Activated T-helper 1 cell treated with anti-CD3 and anti-CD28 coated beads, Interleukin-12 subunit alpha, Interleukin-12 subunit beta, Interleukin-2, Interleukin-4 antibody, amounts not matched to agents 30 ng/mL and 10 ng/mL and 1 ng/mL, durations not matched to agents 14 hours and 24 hours and 36 hours (primary cell): Measurements from ENCODE around the gene CSTB. TPM values are rescaled to one million over a fixed set of nuclear protein-coding genes. Genes with fewer than 3 reads are reported as not detected.

Experiments
- DNase-seq: peaks from one replicate; pipeline ENCODE4 v3.0.0; 2021; ENCODE audit warnings: low spot score
- H3K27ac Mint-ChIP-seq: one replicate; pipeline ENCODE4 v1.8.0; 2021; ENCODE audit warnings: mild to moderate bottlenecking, mixed read lengths
- H3K27me3 Mint-ChIP-seq: one replicate; pipeline ENCODE4 v1.8.0; 2022; ENCODE audit warnings: mild to moderate bottlenecking, moderate library complexity, mixed read lengths; ENCODE audit not compliant: insufficient read depth
- H3K36me3 Mint-ChIP-seq: one replicate; pipeline ENCODE4 v1.8.0; 2021; ENCODE audit warnings: low read depth, mixed read lengths
- H3K4me1 Mint-ChIP-seq: one replicate; pipeline ENCODE4 v1.8.0; 2021; ENCODE audit warnings: low read depth, mixed read lengths
- H3K4me3 Mint-ChIP-seq: one replicate; pipeline ENCODE4 v1.8.0; 2021; ENCODE audit warnings: mild to moderate bottlenecking, moderate library complexity, mixed read lengths
- H3K9me3 Mint-ChIP-seq: one replicate; pipeline ENCODE4 v1.8.0; 2021; ENCODE audit warnings: mixed read lengths
- intact Hi-C: fragments of 100-400 bp; cut with micrococcal nuclease; formaldehyde crosslinking; loops from one replicate; pipeline ENCODE4 v1.15.1; 2024
- total RNA-seq: library from RNA; stranded (reverse); gene quantifications from 2 replicates; pipeline ENCODE4 v1.2.3, GENCODE V29; 2022

Gene CSTB
- total RNA-seq, 1 donor from 2014 or later, result 52.4 TPM

DNA sequence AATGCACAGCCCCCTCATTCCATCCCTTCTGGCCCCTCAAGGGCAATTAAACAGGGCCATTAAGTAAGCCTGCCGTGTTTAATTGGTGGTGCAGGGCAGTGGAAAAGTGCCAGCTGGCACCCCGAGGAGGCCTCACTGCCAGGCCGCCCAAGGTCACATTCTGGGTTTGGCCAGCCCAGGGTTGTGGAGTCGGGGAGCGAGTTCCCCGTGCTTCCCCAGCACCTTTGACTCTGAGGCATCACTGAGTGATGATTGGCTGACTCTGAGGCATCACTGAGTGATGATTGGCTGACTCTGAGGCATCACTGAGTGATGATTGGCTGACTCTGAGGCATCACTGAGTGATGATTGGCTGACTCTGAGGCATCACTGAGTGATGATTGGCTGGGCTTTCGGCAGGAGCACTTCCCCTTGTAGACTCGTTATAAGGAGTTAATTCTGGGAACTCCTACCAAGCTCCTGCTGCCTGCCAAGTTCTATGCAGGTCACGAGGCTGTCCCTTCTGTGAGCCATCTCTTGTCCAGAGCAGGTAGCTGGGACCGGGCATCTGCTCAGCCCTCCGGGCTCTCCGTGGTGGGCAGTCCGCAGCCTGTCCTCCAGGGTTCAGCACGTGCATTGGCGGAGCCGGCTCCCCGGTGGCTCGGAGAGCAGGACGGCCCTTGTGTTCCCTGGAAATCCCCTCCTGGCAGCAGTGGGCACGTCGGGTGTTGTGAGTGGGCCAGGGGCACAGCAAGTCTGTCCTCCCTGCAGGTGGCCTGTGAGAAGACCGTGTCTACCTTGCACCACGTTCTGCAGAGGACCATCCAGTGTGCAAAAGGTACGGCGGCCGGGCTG, 20.9 kb downstream of the CSTB start:
- Mint-ChIP-seq H3K9me3 (no peaks in the 10 kb centered on the region), H3K4me1 (no peaks in the 10 kb centered on the region), H3K27ac (no peak overlapping the region), H3K27me3 (no peaks in the 10 kb centered on the region), H3K4me3 (no peak overlapping the region), H3K36me3 (peaks cover 18% of the 10 kb centered on the region)
- no peak for DNase-seq
- intact Hi-C loops, result no loop called here

DNA sequence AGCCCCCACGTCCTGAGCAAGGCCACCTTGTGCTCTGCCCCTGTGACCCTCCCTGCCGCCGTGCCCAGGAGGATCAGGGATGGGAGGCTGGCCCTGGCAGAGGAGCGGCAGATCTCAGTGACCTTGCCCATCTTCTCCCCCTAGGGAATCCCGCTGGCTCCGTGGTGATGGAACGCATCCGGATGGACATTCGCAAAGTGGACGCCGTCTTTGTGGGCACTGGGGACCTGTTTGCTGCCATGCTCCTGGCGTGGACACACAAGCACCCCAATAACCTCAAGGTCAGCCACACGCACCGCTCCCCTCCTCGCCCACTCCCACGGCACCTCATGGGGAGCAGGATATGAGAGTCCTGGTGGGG, 22.7 kb downstream of the CSTB start:
- Mint-ChIP-seq H3K27me3 (no peaks in the 10 kb centered on the region), H3K4me3 (no peak overlapping the region), H3K27ac (no peak overlapping the region), H3K4me1 (no peaks in the 10 kb centered on the region), H3K9me3 (no peaks in the 10 kb centered on the region), H3K36me3 (peaks cover 18% of the 10 kb centered on the region)
- DNase-seq, result no peak
- intact Hi-C loops, result no loop called here

DNA sequence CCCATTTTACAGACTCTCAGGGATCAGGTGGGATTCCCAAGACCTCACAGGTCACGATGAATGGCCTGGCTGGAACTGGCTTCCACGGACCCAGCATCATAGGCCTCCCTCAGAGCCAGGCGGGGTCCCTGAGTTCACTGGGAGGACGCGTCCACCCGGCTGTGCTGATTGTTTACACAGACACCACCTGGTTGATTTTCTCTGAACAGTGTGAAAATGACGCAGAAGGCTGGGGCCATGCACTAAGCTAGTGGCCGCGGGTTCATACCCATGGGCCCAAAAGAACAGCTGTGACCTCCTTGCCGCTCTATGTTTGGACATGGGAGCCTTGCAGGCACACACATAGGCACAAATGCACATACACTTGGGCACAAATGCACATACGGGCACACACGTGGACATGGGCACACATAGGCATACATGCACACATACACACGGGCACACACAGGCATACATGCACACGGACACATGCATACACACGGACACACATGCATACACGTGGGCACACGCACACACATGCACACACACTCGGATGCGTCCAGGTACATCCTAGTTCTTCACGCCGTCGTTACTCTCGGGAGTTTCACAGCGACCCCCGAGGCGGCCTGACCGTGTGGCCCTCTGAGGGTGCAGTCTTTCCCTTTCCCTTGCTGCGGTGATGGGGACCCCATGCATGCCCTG, 23.2 kb downstream of the CSTB start:
- intact Hi-C loops, result no loop called here

DNA sequence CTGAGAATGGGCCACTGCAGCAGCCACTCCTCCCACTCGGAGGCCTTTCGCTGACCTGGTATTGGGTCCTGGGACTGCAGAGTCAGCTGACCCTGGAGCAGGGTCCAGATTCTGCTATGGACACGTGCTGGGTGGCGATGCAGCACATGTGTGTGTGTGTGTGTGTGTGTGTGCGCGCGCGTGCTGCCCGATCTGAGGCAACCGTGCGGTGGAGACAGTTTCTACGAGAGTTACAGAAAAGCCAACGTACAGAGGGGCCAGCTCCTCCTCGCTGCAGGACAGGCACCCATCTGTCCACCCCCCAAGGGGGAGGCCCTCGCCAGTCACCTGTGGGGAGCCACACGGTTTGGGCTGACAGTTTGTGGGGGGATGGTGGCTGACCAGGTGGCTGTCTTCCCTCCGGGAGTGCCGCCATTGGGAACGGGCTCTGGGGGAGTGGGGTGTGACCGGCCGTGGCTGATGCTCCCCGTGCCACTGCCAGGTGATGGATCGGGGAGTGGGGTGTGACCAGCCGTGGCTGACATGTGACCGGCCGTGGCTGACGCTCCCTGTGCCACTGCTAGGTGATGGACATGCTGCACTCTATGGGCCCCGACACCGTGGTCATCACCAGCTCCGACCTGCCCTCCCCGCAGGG, 24.0 kb downstream of the CSTB start:
- H3K27ac Mint-ChIP-seq, result no peak overlapping the region
- intact Hi-C loops, result no loop called here
- H3K4me3 Mint-ChIP-seq, result no peak overlapping the region

More for the DNA sequence above, 23.2 kb downstream of the CSTB start:
- Mint-ChIP-seq H3K27me3 (no peaks in the 10 kb centered on the region), H3K9me3 (no peaks in the 10 kb centered on the region), H3K27ac (no peak overlapping the region), H3K4me1 (no peaks in the 10 kb centered on the region), H3K36me3 (peaks cover 18% of the 10 kb centered on the region), H3K4me3 (no peak overlapping the region)
- DNase-seq, result no peak

DNA sequence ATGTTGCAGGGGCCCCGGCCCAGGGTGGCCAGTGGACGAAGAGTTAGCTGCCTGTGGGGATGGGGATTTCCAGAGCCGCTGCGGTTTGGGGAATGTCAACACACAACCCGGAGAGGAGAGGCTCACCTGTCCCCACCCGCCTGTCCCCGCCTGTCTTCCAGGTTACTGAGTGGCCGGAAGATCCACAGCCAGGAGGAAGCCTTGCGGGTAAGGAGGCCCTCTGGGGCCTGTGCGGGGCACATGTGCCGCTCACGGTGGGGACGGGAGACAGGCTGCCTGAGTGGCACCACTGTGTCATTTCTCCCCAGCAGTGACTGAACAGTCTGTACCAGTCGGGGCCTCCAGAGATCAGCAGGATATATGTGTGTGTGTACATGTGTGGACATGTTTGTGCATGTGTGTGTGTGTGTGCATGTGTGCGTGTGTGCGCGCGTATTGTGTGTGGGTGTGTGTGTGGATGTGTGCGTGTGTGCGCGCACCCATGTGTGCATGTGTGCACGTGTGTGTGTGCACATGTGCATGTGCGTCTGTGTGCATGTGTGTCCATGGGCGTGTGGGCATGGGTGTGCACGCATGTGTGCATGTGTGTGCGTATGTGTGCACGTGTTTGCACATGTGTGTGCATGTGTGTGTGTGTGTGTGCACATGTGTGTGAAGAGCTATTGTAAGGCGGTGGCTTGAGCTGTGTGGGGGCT, 25.6 kb downstream of the CSTB start:
- Mint-ChIP-seq H3K36me3 (peaks cover 19% of the 10 kb centered on the region), H3K4me1 (no peaks in the 10 kb centered on the region), H3K27me3 (no peaks in the 10 kb centered on the region), H3K27ac (no peak overlapping the region), H3K9me3 (no peaks in the 10 kb centered on the region), H3K4me3 (no peak overlapping the region)
- no peak for DNase-seq
- intact Hi-C loops, result no loop called here

More for the DNA sequence above, 24.0 kb downstream of the CSTB start:
- peaks cover 19% of the 10 kb centered on the region for H3K36me3 Mint-ChIP-seq
- H3K27me3 Mint-ChIP-seq, result no peaks in the 10 kb centered on the region
- DNase-seq, result no peak
- H3K4me1 Mint-ChIP-seq, result no peaks in the 10 kb centered on the region
- no peaks in the 10 kb centered on the region for H3K9me3 Mint-ChIP-seq

DNA sequence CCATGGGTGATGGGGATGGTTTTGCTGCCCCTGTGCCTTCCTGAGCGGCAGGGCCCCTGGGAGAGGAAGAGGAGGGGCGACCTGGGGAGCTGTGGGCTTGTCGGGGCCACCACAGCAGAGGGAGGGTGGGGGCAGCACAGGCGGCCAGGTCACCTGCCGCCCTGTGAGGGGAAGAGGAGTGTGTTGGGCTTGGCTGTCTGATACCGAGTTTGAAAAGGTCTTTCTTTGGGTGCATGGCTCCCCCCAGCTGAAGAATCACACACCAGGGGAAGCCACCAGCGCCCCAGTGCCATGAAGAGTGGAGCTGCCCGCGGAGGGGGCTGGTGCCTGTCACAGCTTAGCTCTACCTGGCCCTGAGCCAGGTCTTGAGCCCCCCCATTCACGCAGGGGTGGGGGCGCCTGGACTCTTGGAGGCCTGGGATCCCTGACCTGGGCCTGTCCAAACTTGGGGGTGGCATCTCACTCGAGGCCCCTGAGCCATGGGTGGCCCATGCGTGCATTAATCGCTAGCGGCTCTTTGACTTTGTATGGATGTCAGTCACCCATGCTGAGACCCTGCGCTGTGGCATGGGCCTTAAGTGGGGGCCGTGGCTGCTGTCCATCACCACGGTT, 26.4 kb downstream of the CSTB start:
- intact Hi-C loops, result no loop called here
- H3K4me3 Mint-ChIP-seq, result no peak overlapping the region
- H3K27me3 Mint-ChIP-seq, result no peaks in the 10 kb centered on the region
- H3K4me1 Mint-ChIP-seq, result no peaks in the 10 kb centered on the region
- H3K27ac Mint-ChIP-seq, result no peak overlapping the region
- H3K36me3 Mint-ChIP-seq, result peaks cover 22% of the 10 kb centered on the region
- H3K9me3 Mint-ChIP-seq, result no peaks in the 10 kb centered on the region
- DNase-seq, result no peak

DNA sequence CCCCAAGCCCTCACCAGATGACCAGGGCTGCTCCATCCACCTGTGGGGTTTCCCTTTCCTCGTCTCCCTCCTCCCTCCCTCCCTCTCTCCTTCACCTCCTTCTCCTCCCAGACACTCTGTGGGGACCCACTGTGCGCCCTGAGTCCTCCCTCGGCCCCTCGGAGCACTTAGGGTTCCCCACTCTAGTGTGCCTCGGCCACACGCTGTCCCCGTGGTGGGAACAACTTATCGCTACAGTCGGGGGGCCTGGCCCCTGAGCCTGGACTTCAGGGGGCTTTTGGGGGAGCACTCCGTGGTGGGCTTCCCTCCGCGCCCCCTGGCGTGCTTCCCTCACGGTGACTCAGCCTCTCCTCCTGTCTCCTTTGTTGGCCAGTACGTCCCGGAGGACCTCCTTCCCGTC, 27.5 kb downstream of the CSTB start:
- Mint-ChIP-seq H3K27ac (no peak overlapping the region), H3K4me3 (no peak overlapping the region), H3K4me1 (no peaks in the 10 kb centered on the region), H3K9me3 (no peaks in the 10 kb centered on the region), H3K27me3 (no peaks in the 10 kb centered on the region), H3K36me3 (peaks cover 17% of the 10 kb centered on the region)
- intact Hi-C loops, result no loop called here
- DNase-seq, result no peak

DNA sequence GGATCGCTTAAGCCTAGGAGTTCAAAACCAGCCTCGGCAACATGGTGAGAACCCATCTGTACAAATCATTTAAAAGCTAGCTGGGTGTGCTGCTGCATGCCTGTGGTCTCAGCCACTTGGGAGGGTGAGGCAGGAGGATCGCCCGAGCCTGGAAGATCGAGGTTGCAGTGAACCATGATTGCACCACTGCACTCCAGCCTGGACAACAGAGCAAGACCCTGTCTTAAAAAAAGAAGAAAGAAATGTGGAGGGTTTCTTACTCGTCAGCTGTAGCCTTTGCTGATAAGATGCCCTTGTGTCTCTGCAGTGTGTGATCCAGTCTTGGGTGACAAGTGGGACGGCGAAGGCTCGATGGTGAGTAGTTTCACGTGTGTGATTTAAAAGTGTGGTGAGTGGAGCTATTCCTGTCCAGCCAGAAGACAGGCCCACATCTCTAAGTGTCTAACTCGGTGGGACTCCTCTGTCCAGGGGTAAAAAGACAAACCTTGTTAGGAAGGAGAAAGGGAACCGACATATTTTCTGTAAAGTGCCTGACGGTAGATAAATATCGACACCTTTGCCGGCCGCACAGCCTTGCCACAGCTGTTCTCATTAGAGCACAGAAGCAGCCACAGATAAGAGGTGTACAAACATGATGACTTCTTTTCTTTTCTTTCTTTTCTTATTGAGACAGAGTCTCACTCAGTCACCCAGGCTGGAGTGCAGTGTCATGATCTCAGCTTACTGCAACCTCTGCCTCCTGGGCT, 30.2 kb downstream of the CSTB start:
- H3K27ac Mint-ChIP-seq, result no peak overlapping the region

DNA sequence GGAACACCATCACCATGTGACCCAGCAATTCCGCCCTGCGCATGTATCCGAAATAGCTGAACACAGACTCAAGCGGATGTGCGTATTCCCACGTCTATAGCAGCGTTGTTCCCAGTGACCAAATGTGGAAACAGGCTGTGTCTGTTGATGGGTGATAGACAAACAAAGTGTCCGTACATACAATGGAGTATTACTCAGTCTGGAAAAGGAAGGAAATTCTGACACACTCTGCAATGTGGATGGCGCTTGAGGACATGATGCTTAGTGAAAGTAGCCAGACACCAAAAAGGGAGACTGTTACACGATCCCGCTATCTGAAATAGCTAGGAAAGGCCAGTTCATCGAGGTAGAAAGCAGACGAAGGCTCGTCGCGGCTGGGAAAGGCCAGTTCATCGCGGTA, 31.4 kb downstream of the CSTB start:
- Mint-ChIP-seq H3K36me3 (peaks cover 10% of the 10 kb centered on the region), H3K4me3 (no peak overlapping the region), H3K9me3 (no peaks in the 10 kb centered on the region), H3K27ac (no peak overlapping the region), H3K27me3 (no peaks in the 10 kb centered on the region), H3K4me1 (no peaks in the 10 kb centered on the region)
- DNase-seq, result no peak
- intact Hi-C loops, result no loop called here

More for the DNA sequence above, 30.2 kb downstream of the CSTB start:
- Mint-ChIP-seq H3K9me3 (no peaks in the 10 kb centered on the region), H3K4me3 (no peak overlapping the region), H3K36me3 (peaks cover 13% of the 10 kb centered on the region), H3K27me3 (no peaks in the 10 kb centered on the region), H3K4me1 (no peaks in the 10 kb centered on the region)
- no peak for DNase-seq
- intact Hi-C loops, result no loop called here

DNA sequence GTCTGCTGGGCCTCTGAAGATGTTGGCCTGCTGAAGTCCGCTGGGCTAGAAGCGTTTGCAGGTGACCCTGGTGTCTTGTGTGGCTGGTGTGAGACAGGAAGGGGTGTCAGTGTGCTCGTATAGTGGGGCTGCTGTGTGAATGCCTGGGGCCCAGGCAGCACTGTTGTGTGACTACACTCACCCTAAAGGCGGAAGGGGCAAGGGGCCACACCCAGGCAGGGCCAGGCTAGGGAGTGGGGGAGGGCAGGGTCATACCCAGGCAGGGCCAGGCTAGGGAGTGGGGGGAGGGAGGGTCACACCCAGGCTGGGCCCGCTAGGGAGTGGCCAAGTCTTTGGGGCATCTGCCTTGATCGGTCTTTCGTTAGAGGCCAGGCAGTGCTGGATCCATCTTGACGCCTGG, 32.2 kb downstream of the CSTB start:
- no peaks in the 10 kb centered on the region for H3K27me3 Mint-ChIP-seq
- intact Hi-C loops, result no loop called here
- H3K4me3 Mint-ChIP-seq, result no peak overlapping the region
- no peak for DNase-seq
- H3K9me3 Mint-ChIP-seq, result no peaks in the 10 kb centered on the region
- peaks cover 10% of the 10 kb centered on the region for H3K36me3 Mint-ChIP-seq
- peaks cover 5% of the 10 kb centered on the region for H3K4me1 Mint-ChIP-seq
- H3K27ac Mint-ChIP-seq, result no peak overlapping the region

DNA sequence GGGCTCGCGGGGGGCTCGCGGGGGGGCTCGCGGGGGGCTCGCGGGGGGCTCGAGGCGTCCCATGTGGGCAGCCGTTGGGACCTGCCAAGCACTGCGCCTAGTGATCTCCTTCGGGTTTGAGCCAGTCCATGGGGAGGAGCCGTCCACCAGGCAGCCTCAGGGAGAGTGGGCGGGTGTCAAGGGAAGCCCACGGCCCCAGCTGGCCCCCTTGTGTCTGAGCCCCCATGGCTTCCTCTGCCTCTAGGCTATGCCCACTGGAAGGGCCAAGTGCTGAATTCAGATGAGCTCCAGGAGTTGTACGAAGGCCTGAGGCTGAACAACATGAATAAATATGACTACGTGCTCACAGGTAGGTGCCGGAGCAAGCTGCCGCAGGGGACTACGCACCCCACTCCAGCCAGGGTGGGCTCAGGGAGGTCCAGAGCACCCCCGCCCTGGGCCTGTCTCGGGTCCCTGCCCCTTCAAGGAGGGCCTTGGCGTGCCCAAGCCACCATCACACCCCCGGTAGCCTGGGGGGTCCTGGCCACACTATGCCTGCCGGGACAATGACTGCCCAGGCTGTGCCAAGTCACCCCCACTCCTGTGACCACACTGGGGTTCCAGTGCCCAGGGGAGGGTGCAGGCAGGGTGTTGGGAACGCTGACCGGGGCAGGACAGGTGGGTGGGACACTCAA, 34.5 kb downstream of the CSTB start:
- DNase-seq, result no peak
- peaks cover 5% of the 10 kb centered on the region for H3K4me1 Mint-ChIP-seq
- no peak overlapping the region for H3K4me3 Mint-ChIP-seq
- H3K27ac Mint-ChIP-seq, result no peak overlapping the region
- no peaks in the 10 kb centered on the region for H3K27me3 Mint-ChIP-seq
- H3K9me3 Mint-ChIP-seq, result no peaks in the 10 kb centered on the region
- intact Hi-C loops, result no loop called here
- peaks cover 12% of the 10 kb centered on the region for H3K36me3 Mint-ChIP-seq
